ENCODE results near the gene MDH1B. TPM values are rescaled to one million over a fixed set of nuclear protein-coding genes. Genes with fewer than 3 reads are reported as not detected.

The MDH1B gene
- total RNA-seq, 1 donor from 2014 or later: 0.98 TPM

GRCh38 chr2:206804326-206804725, 39.2 kb upstream of the MDH1B start:
- H3K4me3 Mint-ChIP-seq (ENCODE audit: unreplicated experiment): no peak overlapping the region
- H3K27ac Mint-ChIP-seq (ENCODE audit: unreplicated experiment): no peak overlapping the region
- DNase-seq: no peak
- no peaks in the 10 kb centered on the region for H3K27me3 Mint-ChIP-seq (ENCODE audit: unreplicated experiment)
- H3K36me3 Mint-ChIP-seq (ENCODE audit: unreplicated experiment): no peaks in the 10 kb centered on the region
- peaks cover 29% of the 10 kb centered on the region for H3K4me1 Mint-ChIP-seq (ENCODE audit: low read depth, unreplicated experiment)
- TF ChIP-seq CTCF (IDR thresholded peaks at IDR 0.05; ENCODE audit: partially characterized antibody, unreplicated experiment): no peak
- H3K9me3 Mint-ChIP-seq (ENCODE audit: unreplicated experiment): peaks cover 1% of the 10 kb centered on the region

GRCh38 chr2:206802654-206803514, 37.8 kb upstream of the MDH1B start:
- no peak for DNase-seq
- TF ChIP-seq CTCF (IDR thresholded peaks at IDR 0.05; ENCODE audit: partially characterized antibody, unreplicated experiment): no peak
- peaks cover 24% of the 10 kb centered on the region for H3K4me1 Mint-ChIP-seq (ENCODE audit: low read depth, unreplicated experiment)
- no peak overlapping the region for H3K27ac Mint-ChIP-seq (ENCODE audit: unreplicated experiment)
- H3K9me3 Mint-ChIP-seq (ENCODE audit: unreplicated experiment): no peaks in the 10 kb centered on the region
- peaks cover 2% of the 10 kb centered on the region for H3K27me3 Mint-ChIP-seq (ENCODE audit: unreplicated experiment)
- H3K4me3 Mint-ChIP-seq (ENCODE audit: unreplicated experiment): no peak overlapping the region
- H3K36me3 Mint-ChIP-seq (ENCODE audit: unreplicated experiment): no peaks in the 10 kb centered on the region

- no peak for DNase-seq
- Mint-ChIP-seq H3K4me3 (ENCODE audit: unreplicated experiment) (no peak overlapping the region), H3K4me1 (ENCODE audit: low read depth, unreplicated experiment) (peaks cover 24% of the 10 kb centered on the region), H3K36me3 (ENCODE audit: unreplicated experiment) (no peaks in the 10 kb centered on the region), H3K27ac (ENCODE audit: unreplicated experiment) (peak overlapping the region; percentile 67), H3K9me3 (ENCODE audit: unreplicated experiment) (no peaks in the 10 kb centered on the region), H3K27me3 (ENCODE audit: unreplicated experiment) (peaks cover 2% of the 10 kb centered on the region)
- TF ChIP-seq CTCF (IDR thresholded peaks at IDR 0.05; ENCODE audit: partially characterized antibody, unreplicated experiment): no peak
These were observed 36.5 kb upstream of the MDH1B start for GRCh38 chr2:206801418-206802189.

- peak overlapping the region; percentile 67 for H3K27ac Mint-ChIP-seq (ENCODE audit: unreplicated experiment)
- H3K4me1 Mint-ChIP-seq (ENCODE audit: low read depth, unreplicated experiment): peaks cover 24% of the 10 kb centered on the region
- no peaks in the 10 kb centered on the region for H3K9me3 Mint-ChIP-seq (ENCODE audit: unreplicated experiment)
- H3K4me3 Mint-ChIP-seq (ENCODE audit: unreplicated experiment): peak overlapping the region; percentile 15
- no peaks in the 10 kb centered on the region for H3K36me3 Mint-ChIP-seq (ENCODE audit: unreplicated experiment)
- peak; percentile 75 for TF ChIP-seq CTCF (IDR thresholded peaks at IDR 0.05; ENCODE audit: partially characterized antibody, unreplicated experiment)
- DNase-seq: peak; percentile 66
- H3K27me3 Mint-ChIP-seq (ENCODE audit: unreplicated experiment): peaks cover 2% of the 10 kb centered on the region
These were observed 35.6 kb upstream of the MDH1B start for GRCh38 chr2:206800506-206801417.
